Colonic mucosa (tissue), 4 donors: ENCODE measurements around the gene IL22. TPM values are rescaled to one million over a fixed set of nuclear protein-coding genes. Genes with fewer than 3 reads are reported as not detected.

Source experiments
- DNase-seq: peaks from one replicate; pipeline ENCODE4 v3.0.0-alpha.2; 2020
- H3K27ac ChIP-seq: fragments of 200-600 bp; one replicate; pipeline ENCODE4 v1.8.0; 2021
- H3K27me3 ChIP-seq: fragments of 200-600 bp; one replicate; pipeline ENCODE4 v1.8.0; 2021
- H3K36me3 ChIP-seq: fragments of 200-600 bp; one replicate; pipeline ENCODE4 v1.8.0; 2021
- H3K4me1 ChIP-seq: fragments of 200-600 bp; one replicate; pipeline ENCODE4 v1.8.0; 2021; ENCODE audit warnings: mild to moderate bottlenecking
- H3K4me3 ChIP-seq: fragments of 200-600 bp; one replicate; pipeline ENCODE4 v1.8.0; 2021
- H3K9ac ChIP-seq, 2 donors: one replicate each; pipeline ENCODE4 v1.7.0; 2013; ENCODE audit warnings: control low read depth in 2 of 2, low read depth in 2 of 2, low read length in 2 of 2
- H3K9me3 ChIP-seq: fragments of 200-600 bp; one replicate; pipeline ENCODE4 v1.8.0; 2021
- CTCF ChIP-seq: fragments of 200-600 bp; IDR thresholded peaks from one replicate; pipeline ENCODE4 v1.8.0; 2022; ENCODE audit warnings: antibody characterized with exemption, mild to moderate bottlenecking
- intact Hi-C: fragments of 100-400 bp; cut with DNase I; formaldehyde crosslinking; loops from one replicate; pipeline ENCODE4 v1.14.1; 2022
- total RNA-seq, 2 donors: library from RNA; stranded (reverse); fragmentation: NEBNext Ultra II Directional in 1 of 2; extraction: Animal tissue kit (Norgen Biotek cat#: 25700) in 1 of 2; gene quantifications; one replicate each; pipeline ENCODE4 v1.2.1, GENCODE V29; 2021
- donor health status: healthy.
- donor health status: DM: no; HTN: no; CAD: no.
- donor health status: DM: no; HTN: no; CAD: no.

IL22 gene
- total RNA-seq, 2 donors from 2014 or later, result not detected

GRCh38 chr12:68259318-68259940 is 6.0 kb upstream of the IL22 start:
- DNase-seq, result no peak
- H3K4me1 ChIP-seq, result no peaks in the 10 kb centered on the region
- no peak overlapping the region for H3K9ac ChIP-seq
- no peak overlapping the region for H3K4me3 ChIP-seq
- no peaks in the 10 kb centered on the region for H3K36me3 ChIP-seq
- no peaks in the 10 kb centered on the region for H3K9me3 ChIP-seq
- intact Hi-C loops, result no loop called here
- H3K27ac ChIP-seq, result no peak overlapping the region
- no peaks in the 10 kb centered on the region for H3K27me3 ChIP-seq
- no peak for TF ChIP-seq CTCF

- DNase-seq, result no peak
- no peaks in the 10 kb centered on the region for H3K36me3 ChIP-seq
- H3K27me3 ChIP-seq, result no peaks in the 10 kb centered on the region
- no peak overlapping the region for H3K9ac ChIP-seq
- no peaks in the 10 kb centered on the region for H3K9me3 ChIP-seq
- no peak overlapping the region for H3K4me3 ChIP-seq
- H3K27ac ChIP-seq, result no peak overlapping the region
- intact Hi-C loops, result no loop called here
- TF ChIP-seq CTCF, result no peak
- no peaks in the 10 kb centered on the region for H3K4me1 ChIP-seq
These were observed 1.3 kb downstream of the IL22 start for GRCh38 chr12:68252077-68252476.

- no peak overlapping the region for H3K27ac ChIP-seq
- H3K9me3 ChIP-seq, result no peaks in the 10 kb centered on the region
- H3K27me3 ChIP-seq, result no peaks in the 10 kb centered on the region
- no peaks in the 10 kb centered on the region for H3K36me3 ChIP-seq
- H3K4me1 ChIP-seq, result no peaks in the 10 kb centered on the region
- no peak overlapping the region for H3K4me3 ChIP-seq
- DNase-seq, result no peak
- intact Hi-C loops, result no loop called here
- TF ChIP-seq CTCF, result no peak
- H3K9ac ChIP-seq, result no peak overlapping the region
These were observed 3.0 kb downstream of the IL22 start for GRCh38 chr12:68250454-68250853.

- intact Hi-C loops, result no loop called here
- no peak overlapping the region for H3K27ac ChIP-seq
- H3K4me1 ChIP-seq, result no peaks in the 10 kb centered on the region
- H3K27me3 ChIP-seq, result no peaks in the 10 kb centered on the region
- DNase-seq, result no peak
- H3K9ac ChIP-seq, result no peak overlapping the region
- no peaks in the 10 kb centered on the region for H3K9me3 ChIP-seq
- no peak overlapping the region for H3K4me3 ChIP-seq
- TF ChIP-seq CTCF, result no peak
- no peaks in the 10 kb centered on the region for H3K36me3 ChIP-seq
These were observed 5.6 kb downstream of the IL22 start for GRCh38 chr12:68247785-68248184.

GRCh38 chr12:68246350-68246749 is 7.1 kb downstream of the IL22 start:
- Histone ChIP-seq H3K9me3 (no peaks in the 10 kb centered on the region), H3K36me3 (no peaks in the 10 kb centered on the region), H3K9ac (no peak overlapping the region), H3K27ac (no peak overlapping the region), H3K4me3 (no peak overlapping the region), H3K27me3 (no peaks in the 10 kb centered on the region), H3K4me1 (no peaks in the 10 kb centered on the region)
- no peak for TF ChIP-seq CTCF
- no peak for DNase-seq
- intact Hi-C loops, result no loop called here
